Ovary (tissue), 9 donors: ENCODE results near the gene ZNF311. TPM values are rescaled to one million over a fixed set of nuclear protein-coding genes. Genes with fewer than 3 reads are reported as not detected.
"Not testable (repeated sequence)": the region's sequence is repeated elsewhere in the genome, so short reads cannot be mapped to it uniquely, and the experiment has no call there.

Experiments used
- DNase-seq, 5 donors: peaks; one replicate each; pipeline ENCODE4 v3.0.0-alpha.2; 2019 to 2020
- H3K27ac ChIP-seq, 2 donors: fragments of 200-600 bp; one replicate each; pipeline versions ENCODE4 v1.5.1 to v1.8.0; 2019 to 2022
- H3K27me3 ChIP-seq: fragments of 200-600 bp; one replicate; pipeline ENCODE4 v1.8.0; 2022
- H3K36me3 ChIP-seq: fragments of 200-600 bp; sonication (generic); one replicate; pipeline ENCODE4 v1.5.1; 2019
- H3K4me1 ChIP-seq: one replicate; pipeline ENCODE4 v1.8.1; 2013; ENCODE audit warnings: mild to moderate bottlenecking, moderate library complexity; ENCODE audit not compliant: insufficient read depth
- H3K4me3 ChIP-seq: fragments of 200-600 bp; sonication (generic); one replicate; pipeline ENCODE4 v1.5.1; 2017
- H3K9me3 ChIP-seq, 2 donors: fragments of 200-600 bp in 1 of 2; sonication (generic) in 1 of 2; one replicate each; pipeline versions ENCODE4 v1.5.1 to v1.8.1; 2013 to 2019; ENCODE audit warnings: mild to moderate bottlenecking in 1 of 2, moderate library complexity in 1 of 2
- CTCF ChIP-seq, 3 donors: fragments of 450-650 bp in 2 of 3; fragments of 200-600 bp in 1 of 3; IDR thresholded peaks; one replicate each; pipeline versions ENCODE4 v1.5.1 to v1.8.0; 2016 to 2022; ENCODE audit warnings: antibody characterized with exemption in 3 of 3, mild to moderate bottlenecking in 1 of 3
- EP300 ChIP-seq: sonication (generic); formaldehyde crosslinking; IDR thresholded peaks from one replicate; pipeline ENCODE4 v1.6.1; 2017; ENCODE audit warnings: antibody characterized with exemption
- POLR2A ChIP-seq: fragments of 450-650 bp; IDR thresholded peaks from one replicate; pipeline ENCODE4 v1.6.1; 2017; ENCODE audit warnings: antibody characterized with exemption, mild to moderate bottlenecking, moderate library complexity
- WGBS, 3 donors: extraction: QIAGEN DNeasy Blood & Tissue Kit in 1 of 3; methylation state at CpG; one replicate each; pipeline versions ENCODE4 v1.1.5 to v1.1.7; 2013 to 2017; 5-methylcytosine and 5-hydroxymethylcytosine counted together
- intact Hi-C, 4 donors: fragments of 100-400 bp; cut with DNase I; formaldehyde crosslinking; loops; one replicate each; pipeline versions ENCODE4 v1.11.0 to v1.15.1; 2022 to 2023
- polyA plus RNA-seq, 2 donors: library from polyadenylated mRNA; stranded (reverse); fragments of 200-250 nt in 1 of 2; fragments of 350-450 nt in 1 of 2; fragmentation: Illumina TruSeq in 1 of 2; extraction: RNeasy Lipid Tissue Mini Kit (QIAGEN cat#74804) in 1 of 2; gene quantifications; one replicate each; pipeline ENCODE4 v1.2.3, GENCODE V29; 2013 to 2014
- total RNA-seq, 7 donors: library from RNA; depleted of rRNA in 2 of 7; stranded (reverse); fragments of >200 nt in 2 of 7; fragmentation: NEBNext Ultra II Directional in 3 of 7; extraction: Animal tissue kit (Norgen Biotek cat#: 25700) in 3 of 7; gene quantifications; one replicate each; pipeline versions ENCODE4 v1.1.0 to v1.2.4, GENCODE V29; 2016 to 2023
- donor health status: DM: no; HTN: no; CAD: no; lungs with moderate emphysema.
- donor health status: DM: no; HTN: no; CAD: no.
- donor health status: Bipolar disorder and iron deficiency.
- donor health status: DM: yes; HTN: yes; CAD: no.
- donor health status: DM: no; HTN: no; CAD: no.
- donor health status: DM: yes; HTN: yes; CAD: no.

Gene ZNF311
- total and polyA plus RNA-seq, 9 donors: 0.34 to 3.3 (median 1.4) TPM

- Histone ChIP-seq H3K36me3 (no peaks in the 10 kb centered on the region), H3K9me3 (no peaks in the 10 kb centered on the region), H3K27ac (no peak overlapping the region), H3K4me1 (no peaks in the 10 kb centered on the region), H3K4me3 (no peak overlapping the region), H3K27me3 (no peaks in the 10 kb centered on the region)
- TF ChIP-seq EP300 (no peak), CTCF (IDR thresholded peaks at IDR 0.05) (no peak), POLR2A (no peak)
- intact Hi-C loops: no loop called here
- DNase-seq: no peak
- 84 to 93% (median 89%) methylated on average over 4 of the region's 4 CpGs for WGBS, 3 donors
Measured at GRCh38 chr6:28960846-28961500, 44.1 kb downstream of the ZNF311 start.

- intact Hi-C loops: loop anchor here in 1 of 4 donors (2.0 kb wide), 1 partner anchor 32 kb away; no protein-coding TSS in a partner anchor
- H3K27me3 ChIP-seq, H3K9me3 ChIP-seq, DNase-seq, H3K27ac ChIP-seq, H3K4me1 ChIP-seq, H3K36me3 ChIP-seq, H3K4me3 ChIP-seq: not testable (repeated sequence)
- 84 to 85% (median 84%) methylated on average over 13 of the region's 13 CpGs for WGBS, 3 donors
Measured at GRCh38 chr6:28958561-28959243, 46.4 kb downstream of the ZNF311 start.

GRCh38 chr6:28957795-28958314 is 47.3 kb downstream of the ZNF311 start:
- intact Hi-C loops: loop anchor here in 1 of 4 donors (2.0 kb wide), 1 partner anchor 31 kb away; no protein-coding TSS in a partner anchor
- 82 to 91% (median 89%) methylated on average over 23 to 24 of the region's 24 CpGs for WGBS, 3 donors
- DNase-seq: not testable (repeated sequence)

GRCh38 chr6:28956331-28956730 is 48.8 kb downstream of the ZNF311 start:
- TF ChIP-seq CTCF (IDR thresholded peaks at IDR 0.05) (no peak), EP300 (no peak), POLR2A (no peak)
- no peaks in the 10 kb centered on the region for H3K27me3 ChIP-seq
- 84 to 87% (median 86%) methylated on average over 3 of the region's 3 CpGs for WGBS, 3 donors
- no peaks in the 10 kb centered on the region for H3K9me3 ChIP-seq
- DNase-seq: no peak
- H3K4me1 ChIP-seq: no peaks in the 10 kb centered on the region
- H3K27ac ChIP-seq: no peak overlapping the region
- no peak overlapping the region for H3K4me3 ChIP-seq
- H3K36me3 ChIP-seq: no peaks in the 10 kb centered on the region
- intact Hi-C loops: no loop called here

More at GRCh38 chr6:28957795-28958314, 47.3 kb downstream of the ZNF311 start:
- H3K27ac ChIP-seq, H3K4me1 ChIP-seq, H3K36me3 ChIP-seq, H3K4me3 ChIP-seq, H3K27me3 ChIP-seq, H3K9me3 ChIP-seq: not testable (repeated sequence)

GRCh38 chr6:28953585-28954258 is 51.4 kb downstream of the ZNF311 start:
- H3K4me3 ChIP-seq: peak overlapping the region; percentile 29
- no peak overlapping the region for H3K27ac ChIP-seq
- TF ChIP-seq POLR2A (no peak), CTCF (IDR thresholded peaks at IDR 0.05) (no peak), EP300 (no peak)
- DNase-seq: no peak
- intact Hi-C loops: no loop called here
- H3K36me3 ChIP-seq: no peaks in the 10 kb centered on the region
- no peaks in the 10 kb centered on the region for H3K4me1 ChIP-seq
- 1 to 3% (median 2%) methylated on average over 22 of the region's 22 CpGs for WGBS, 3 donors
- H3K27me3 ChIP-seq: no peaks in the 10 kb centered on the region
- H3K9me3 ChIP-seq: no peaks in the 10 kb centered on the region
